ENCODE measurements around the gene TAX1BP3. TPM values are rescaled to one million over a fixed set of nuclear protein-coding genes. Genes with fewer than 3 reads are reported as not detected.

The TAX1BP3 gene
- total RNA-seq, 2 donors from 2014 or later: 148 to 195 TPM

DNA sequence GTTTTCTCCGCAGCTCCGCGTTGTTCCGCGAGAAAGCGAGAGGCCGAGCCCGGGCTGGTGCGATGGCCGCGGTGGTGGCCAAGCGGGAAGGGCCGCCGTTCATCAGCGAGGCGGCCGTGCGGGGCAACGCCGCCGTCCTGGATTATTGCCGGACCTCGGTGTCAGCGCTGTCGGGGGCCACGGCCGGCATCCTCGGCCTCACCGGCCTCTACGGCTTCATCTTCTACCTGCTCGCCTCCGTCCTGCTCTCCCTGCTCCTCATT is 638 bp upstream of the TAX1BP3 start:
- intact Hi-C loops (cut with DNase I): no loop called here
- peak overlapping the region; percentile 93 to 99 for H3K9ac ChIP-seq (ENCODE audit: low read depth in 2 of 2, low read length in 2 of 2)
- H3K36me3 ChIP-seq: peaks cover 7% of the 10 kb centered on the region
- no peak for DNase-seq
- TF ChIP-seq CTCF (IDR thresholded peaks at IDR 0.05): no peak
- no peaks in the 10 kb centered on the region for H3K9me3 ChIP-seq
- H3K27me3 ChIP-seq: no peaks in the 10 kb centered on the region
- peak overlapping the region; percentile 92 for H3K4me3 ChIP-seq
- H3K27ac ChIP-seq: peak overlapping the region; percentile 60
- peaks cover 14% of the 10 kb centered on the region for H3K4me1 ChIP-seq

DNA sequence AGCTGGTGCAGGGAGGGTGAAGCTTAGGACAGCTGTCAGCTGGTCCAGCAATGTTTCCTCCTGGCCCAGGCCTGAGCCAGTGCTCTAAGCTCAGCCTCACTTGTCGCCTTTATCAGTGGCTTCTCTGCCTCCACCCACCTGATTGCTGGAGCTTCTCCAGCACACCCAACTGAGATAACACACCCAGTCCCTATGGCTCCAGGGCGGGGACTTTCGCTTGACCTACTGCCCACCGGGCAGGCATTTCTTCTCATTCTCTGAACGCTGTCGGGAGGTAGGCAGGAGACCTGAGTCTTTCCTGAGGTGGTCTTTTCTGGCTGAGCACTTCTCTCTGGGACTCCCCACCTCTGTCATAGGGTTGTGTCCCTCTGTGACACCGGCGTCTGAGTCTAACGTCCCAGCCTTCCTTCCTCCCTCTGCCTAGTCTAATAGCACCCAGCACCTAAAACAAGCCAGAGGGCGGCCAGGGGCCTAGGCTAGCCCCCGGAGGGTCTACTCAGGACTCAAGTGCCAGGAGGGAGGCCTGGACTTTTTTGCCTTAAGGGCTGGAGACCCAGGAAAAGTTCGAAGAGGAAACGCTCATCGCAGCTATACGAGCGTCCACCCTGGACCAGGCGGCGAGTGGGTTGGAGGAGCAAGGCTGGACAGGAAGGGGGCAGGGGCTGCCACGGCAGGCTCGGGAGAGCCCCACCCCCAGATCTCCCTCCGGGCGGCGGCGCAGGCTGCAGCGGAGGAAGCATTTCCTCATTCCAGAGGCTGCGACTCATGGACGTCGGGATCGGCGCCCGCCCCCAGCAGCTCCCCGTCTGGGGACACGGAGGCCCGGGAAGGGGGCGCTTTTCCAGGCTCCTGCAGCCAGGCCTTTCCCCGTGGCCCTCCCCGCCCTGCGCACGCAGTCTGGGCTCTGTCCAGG is 756 bp downstream of the TAX1BP3 start:
- peaks cover 14% of the 10 kb centered on the region for H3K4me1 ChIP-seq
- peak overlapping the region; percentile 97 for H3K27ac ChIP-seq
- H3K9ac ChIP-seq (ENCODE audit: low read depth in 2 of 2, low read length in 2 of 2): peak overlapping the region; percentile 93 to 99
- H3K27me3 ChIP-seq: no peaks in the 10 kb centered on the region
- peak overlapping the region; percentile 92 for H3K4me3 ChIP-seq
- H3K36me3 ChIP-seq: peaks cover 7% of the 10 kb centered on the region
- DNase-seq: peak; percentile 92
- TF ChIP-seq CTCF (IDR thresholded peaks at IDR 0.05): no peak
- H3K9me3 ChIP-seq: no peaks in the 10 kb centered on the region
- intact Hi-C loops (cut with DNase I): no loop called here

DNA sequence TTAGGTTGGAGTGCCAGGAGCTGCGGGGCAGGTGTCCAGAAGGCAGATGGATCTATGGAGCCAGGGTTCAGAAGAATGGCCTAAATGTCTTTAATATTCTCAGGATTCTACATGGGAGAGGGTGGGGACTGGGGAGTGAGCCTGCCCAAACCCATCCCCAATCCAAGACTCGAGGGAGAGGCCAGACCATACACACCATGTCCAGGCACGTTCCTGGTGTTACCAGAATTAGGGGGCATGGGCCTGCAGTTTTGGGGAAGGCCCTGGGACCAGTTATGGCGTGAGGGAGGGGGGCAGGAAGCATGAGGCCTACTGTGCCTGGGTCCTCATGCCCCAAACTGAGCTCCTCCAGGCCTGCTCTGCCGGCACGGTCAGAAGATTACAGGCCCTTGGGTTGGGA is 1.9 kb downstream of the TAX1BP3 start:
- Histone ChIP-seq H3K9ac (ENCODE audit: low read depth in 2 of 2, low read length in 2 of 2) (peak overlapping the region; percentile 50 to 66), H3K36me3 (peaks cover 7% of the 10 kb centered on the region), H3K27ac (no peak overlapping the region), H3K4me3 (no peak overlapping the region), H3K9me3 (no peaks in the 10 kb centered on the region), H3K27me3 (no peaks in the 10 kb centered on the region), H3K4me1 (peaks cover 14% of the 10 kb centered on the region)
- no peak for DNase-seq
- intact Hi-C loops (cut with DNase I): no loop called here
- no peak for TF ChIP-seq CTCF (IDR thresholded peaks at IDR 0.05)

DNA sequence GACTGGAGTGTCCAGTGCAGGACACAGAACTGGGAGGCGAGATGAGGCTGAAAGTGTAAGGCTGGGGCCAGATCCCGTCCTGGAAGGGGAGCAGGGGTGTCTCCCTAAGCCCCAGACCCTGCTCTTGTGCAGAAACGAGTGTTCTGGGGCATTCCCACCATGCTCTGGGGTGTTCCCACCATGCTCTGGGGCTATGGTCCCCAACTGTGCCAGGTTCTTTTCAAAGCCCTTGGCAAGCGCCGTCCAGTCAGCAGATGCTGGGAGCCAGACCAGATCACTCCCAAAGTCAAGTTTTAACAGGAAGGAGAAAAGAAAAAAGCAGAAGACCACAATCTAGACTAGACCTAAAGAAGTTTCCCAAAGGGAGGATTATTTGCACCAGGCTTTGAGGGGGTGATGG is 2.5 kb downstream of the TAX1BP3 start:
- no peak overlapping the region for H3K27ac ChIP-seq

More for the DNA sequence above, 2.5 kb downstream of the TAX1BP3 start:
- Histone ChIP-seq H3K9ac (ENCODE audit: low read depth in 2 of 2, low read length in 2 of 2) (no peak overlapping the region), H3K9me3 (no peaks in the 10 kb centered on the region), H3K4me1 (peaks cover 14% of the 10 kb centered on the region), H3K4me3 (no peak overlapping the region), H3K36me3 (peaks cover 7% of the 10 kb centered on the region), H3K27me3 (no peaks in the 10 kb centered on the region)
- no peak for DNase-seq
- TF ChIP-seq CTCF (IDR thresholded peaks at IDR 0.05): no peak
- intact Hi-C loops (cut with DNase I): no loop called here

Data from colonic mucosa (tissue), 4 donors.